Spleen (tissue), 13 donors: ENCODE data around the gene PEX12. TPM values are rescaled to one million over a fixed set of nuclear protein-coding genes. Genes with fewer than 3 reads are reported as not detected.
A peak's percentile ranks its signal among the peaks of the same experiment; 100 is the strongest.

Source experiments
- DNase-seq: peaks from one replicate; pipeline ENCODE4 v3.0.0-alpha.2; 2020
- H3K27ac ChIP-seq, 8 donors: fragments of 200-600 bp; sonication (generic) in 7 of 8; 1 replicate in 4 of 8; 2 replicates in 4 of 8; pipeline versions ENCODE4 v1.5.0 to v1.8.0; 2016 to 2021; ENCODE audit warnings: inconsistent platforms in 4 of 8, mild to moderate bottlenecking in 4 of 8, moderate library complexity in 1 of 8
- H3K27me3 ChIP-seq, 7 donors: fragments of 200-600 bp; sonication (generic) in 6 of 7; replicated peaks in 1 of 7; 1 replicate in 4 of 7; 2 replicates in 3 of 7; pipeline versions ENCODE4 v1.5.0 to v1.8.0; 2016 to 2021; ENCODE audit warnings: inconsistent platforms in 3 of 7, mild to moderate bottlenecking in 1 of 7
- H3K36me3 ChIP-seq, 6 donors: fragments of 200-600 bp; sonication (generic) in 5 of 6; 1 replicate in 4 of 6; 2 replicates in 2 of 6; pipeline versions ENCODE4 v1.5.0 to v1.8.0; 2016 to 2021; ENCODE audit warnings: inconsistent platforms in 2 of 6
- H3K4me1 ChIP-seq, 6 donors: fragments of 200-600 bp; sonication (generic) in 5 of 6; 1 replicate in 3 of 6; 2 replicates in 3 of 6; pipeline versions ENCODE4 v1.5.0 to v1.8.0; 2016 to 2021; ENCODE audit warnings: inconsistent platforms in 3 of 6
- H3K4me3 ChIP-seq, 8 donors: fragments of 200-600 bp; sonication (generic) in 7 of 8; 1 replicate in 4 of 8; 2 replicates in 4 of 8; pipeline versions ENCODE4 v1.5.0 to v1.8.0; 2016 to 2021; ENCODE audit warnings: inconsistent platforms in 4 of 8, mild to moderate bottlenecking in 4 of 8, moderate library complexity in 2 of 8
- H3K9me3 ChIP-seq, 8 donors: fragments of 200-600 bp; sonication (generic) in 7 of 8; 1 replicate in 4 of 8; 2 replicates in 4 of 8; pipeline versions ENCODE4 v1.5.0 to v1.8.0; 2016 to 2021; ENCODE audit warnings: inconsistent platforms in 4 of 8
- POLR2A ChIP-seq, 3 donors: fragments of 450-650 bp; IDR thresholded peaks; one replicate each; pipeline ENCODE4 v1.5.1; 2017; ENCODE audit warnings: antibody characterized with exemption in 3 of 3, mild to moderate bottlenecking in 1 of 3
- POLR2AphosphoS5 ChIP-seq, 3 donors: sonication (generic); formaldehyde crosslinking; IDR thresholded peaks; one replicate each; pipeline ENCODE4 v1.5.1; 2017; ENCODE audit warnings: antibody characterized with exemption in 3 of 3
- WGBS, 5 donors: extraction: QIAGEN DNeasy Blood & Tissue Kit in 3 of 5; methylation state at CpG; one replicate each; pipeline versions ENCODE4 v1.1.5 to v1.1.7; 2013 to 2018; 5-methylcytosine and 5-hydroxymethylcytosine counted together
- intact Hi-C: fragments of 100-400 bp; cut with DNase I; formaldehyde crosslinking; loops from one replicate; pipeline ENCODE4 v1.15.0; 2023; ENCODE audit warnings: low total_unique reads
- long read RNA-seq, 2 donors: transcript quantifications; one replicate each; lab custom pipeline, GENCODE V29; 2026
- polyA plus RNA-seq, 3 donors: library from polyadenylated mRNA; stranded (reverse); fragments of 200-250 nt; gene quantifications; one replicate each; pipeline ENCODE4 v1.2.1, GENCODE V29; 2013
- total RNA-seq, 7 donors: library from RNA; depleted of rRNA in 3 of 7; stranded (reverse); fragments of >200 nt in 3 of 7; fragmentation: NEBNext Ultra II Directional in 4 of 7; extraction: Animal tissue kit (Norgen Biotek cat#: 25700) in 4 of 7; gene quantifications; one replicate each; pipeline versions ENCODE4 v1.1.0 to v1.2.1, GENCODE V29; 2016 to 2021
- TF ChIP-seq, protein P1 (sequence below), 11 experiments: fragments of 200-600 bp in 7 of 11; fragments of 450-650 bp in 4 of 11; sonication (generic) in 4 of 11; IDR thresholded peaks in 8 of 11; conservative IDR thresholded peaks in 3 of 11; 1 replicate in 7 of 11; 2 replicates in 4 of 11; pipeline versions ENCODE4 v1.4.0 to v1.8.0; 2016 to 2021; ENCODE audit warnings: antibody characterized with exemption in 11 of 11, inconsistent platforms in 4 of 11, mild to moderate bottlenecking in 1 of 11
- donor health status: healthy with polysubstance abuse.
- donor health status: DM: no; HTN: no; CAD: no; lungs with moderate emphysema.
- donor health status: DM: no; HTN: no; CAD: no.
- donor health status: Bipolar disorder and iron deficiency.
- donor health status: healthy.
- donor health status: DM: no; HTN: no; CAD: no.
- donor health status: DM: yes; HTN: yes; CAD: no.

Gene PEX12
- total RNA-seq, result 1 to 10 TPM; 4.0 to 7.8 (median 5.1) TPM
- polyA plus RNA-seq, result 1 to 10 TPM; 2.7 to 3.9 (median 3.0) TPM
- long read RNA-seq, donor 1, result 0 reads
- long read RNA-seq, donor 2, partial matches to known transcripts, result 0 of 1 reads
- long read RNA-seq, donor 2, other reads (novel, unspliced or antisense), result 0 of 1 reads

DNA sequence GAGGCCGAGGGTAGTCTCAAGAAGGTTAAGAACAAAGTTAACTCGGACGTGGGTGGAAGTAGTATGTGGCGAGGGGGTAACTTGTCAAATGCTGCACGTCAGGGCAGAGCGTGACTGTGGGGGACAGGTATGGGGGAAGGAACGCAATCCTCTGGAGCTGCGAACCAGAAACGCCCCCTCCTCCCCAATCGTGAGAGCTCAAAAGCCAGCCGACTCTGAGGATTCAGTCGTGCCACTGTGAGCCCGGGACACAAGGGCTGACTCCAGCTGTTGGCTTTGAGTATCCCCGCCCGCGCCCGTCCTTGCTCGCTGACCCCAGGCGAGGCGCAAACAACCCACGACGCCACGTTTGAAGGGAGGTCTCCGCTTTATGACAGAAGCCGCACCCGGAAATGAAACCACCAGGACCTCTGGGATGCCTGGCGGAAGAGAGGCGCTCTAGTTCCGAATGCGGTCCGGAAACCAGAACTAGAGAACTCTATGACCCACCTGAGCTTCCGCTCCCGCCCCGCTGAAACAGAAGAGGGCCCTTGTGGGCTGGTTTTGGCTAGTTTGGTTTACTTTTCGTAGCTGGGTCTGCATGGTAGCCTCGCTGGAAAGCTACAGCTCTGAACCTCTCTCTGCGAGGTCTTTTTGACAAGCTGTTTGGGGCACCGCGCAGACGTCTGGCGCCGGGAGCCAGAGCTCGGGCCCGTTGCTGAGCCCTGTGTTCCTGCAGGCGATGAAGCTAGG is at the start of gene PEX12:
Gene PEX12 (minus strand): TSS at position 375 of the 732 bp plus-strand sequence. CDS start 550 bp downstream, outside the sequence.
- WGBS, 5 donors, result 0% methylated on average over 43 to 45 of the region's 45 CpGs
- intact Hi-C loops, result no loop called here
- Histone ChIP-seq H3K36me3 (peaks cover 0 to 29% (median 17%) of the 10 kb centered on the region in 6 donors), H3K4me1 (peaks cover 14 to 31% (median 22%) of the 10 kb centered on the region in 6 donors), H3K27ac (peak within 1 kb of the TSS; percentile 88 to 95 (median 92)), H3K27me3 (no peaks in the 10 kb centered on the region), H3K9me3 (no peaks in the 10 kb centered on the region), H3K4me3 (peak within 1 kb of the TSS; percentile 53 to 75 (median 58))
- TF ChIP-seq POLR2AphosphoS5 (IDR thresholded peaks at IDR 0.05) (peak; percentile 93 to 97 (median 94)), POLR2A (IDR thresholded peaks at IDR 0.05) (peak in 2 of 3 donors; percentile 8 to 54)
- TF ChIP-seq, protein P1, sequence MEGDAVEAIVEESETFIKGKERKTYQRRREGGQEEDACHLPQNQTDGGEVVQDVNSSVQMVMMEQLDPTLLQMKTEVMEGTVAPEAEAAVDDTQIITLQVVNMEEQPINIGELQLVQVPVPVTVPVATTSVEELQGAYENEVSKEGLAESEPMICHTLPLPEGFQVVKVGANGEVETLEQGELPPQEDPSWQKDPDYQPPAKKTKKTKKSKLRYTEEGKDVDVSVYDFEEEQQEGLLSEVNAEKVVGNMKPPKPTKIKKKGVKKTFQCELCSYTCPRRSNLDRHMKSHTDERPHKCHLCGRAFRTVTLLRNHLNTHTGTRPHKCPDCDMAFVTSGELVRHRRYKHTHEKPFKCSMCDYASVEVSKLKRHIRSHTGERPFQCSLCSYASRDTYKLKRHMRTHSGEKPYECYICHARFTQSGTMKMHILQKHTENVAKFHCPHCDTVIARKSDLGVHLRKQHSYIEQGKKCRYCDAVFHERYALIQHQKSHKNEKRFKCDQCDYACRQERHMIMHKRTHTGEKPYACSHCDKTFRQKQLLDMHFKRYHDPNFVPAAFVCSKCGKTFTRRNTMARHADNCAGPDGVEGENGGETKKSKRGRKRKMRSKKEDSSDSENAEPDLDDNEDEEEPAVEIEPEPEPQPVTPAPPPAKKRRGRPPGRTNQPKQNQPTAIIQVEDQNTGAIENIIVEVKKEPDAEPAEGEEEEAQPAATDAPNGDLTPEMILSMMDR (IDR thresholded peaks at IDR 0.05 in 8 of 11, conservative IDR thresholded peaks at IDR 0.05 in 3 of 11), result peak in 2 of 11 experiments; percentile 19 to 22
- DNase-seq, result peak; percentile 95

DNA sequence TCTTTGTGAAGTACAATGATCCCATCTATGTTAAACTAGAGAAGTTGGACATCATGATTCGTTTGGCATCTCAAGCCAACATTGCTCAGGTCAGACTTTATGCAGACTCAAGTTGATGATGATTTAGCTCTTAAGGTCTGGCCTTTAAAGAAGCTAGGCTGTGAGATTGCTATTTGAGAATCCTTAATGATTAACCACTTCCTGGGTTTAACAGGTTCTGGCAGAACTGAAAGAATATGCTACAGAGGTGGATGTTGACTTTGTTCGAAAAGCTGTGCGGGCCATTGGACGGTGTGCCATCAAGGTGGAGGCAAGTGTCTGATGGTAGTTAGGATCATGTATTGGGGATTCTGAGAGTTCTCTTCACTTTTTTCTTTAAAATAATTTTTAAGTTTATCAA is 49.0 kb upstream of the PEX12 start:
- intact Hi-C loops, result no loop called here
- no peaks in the 10 kb centered on the region for H3K27me3 ChIP-seq
- H3K9me3 ChIP-seq, result no peaks in the 10 kb centered on the region
- no peak overlapping the region for H3K27ac ChIP-seq
- H3K36me3 ChIP-seq, result peaks cover 0 to 100% (median 41%) of the 10 kb centered on the region in 6 donors
- 90 to 96% (median 95%) methylated on average over 4 of the region's 4 CpGs for WGBS, 5 donors
- peaks cover 0 to 10% (median 0%) of the 10 kb centered on the region in 6 donors for H3K4me1 ChIP-seq
- DNase-seq, result no peak
- TF ChIP-seq POLR2A (IDR thresholded peaks at IDR 0.05) (no peak), POLR2AphosphoS5 (IDR thresholded peaks at IDR 0.05) (no peak)
- TF ChIP-seq, protein P1 (IDR thresholded peaks at IDR 0.05 in 8 of 11, conservative IDR thresholded peaks at IDR 0.05 in 3 of 11), result no peak
- H3K4me3 ChIP-seq, result no peak overlapping the region

DNA sequence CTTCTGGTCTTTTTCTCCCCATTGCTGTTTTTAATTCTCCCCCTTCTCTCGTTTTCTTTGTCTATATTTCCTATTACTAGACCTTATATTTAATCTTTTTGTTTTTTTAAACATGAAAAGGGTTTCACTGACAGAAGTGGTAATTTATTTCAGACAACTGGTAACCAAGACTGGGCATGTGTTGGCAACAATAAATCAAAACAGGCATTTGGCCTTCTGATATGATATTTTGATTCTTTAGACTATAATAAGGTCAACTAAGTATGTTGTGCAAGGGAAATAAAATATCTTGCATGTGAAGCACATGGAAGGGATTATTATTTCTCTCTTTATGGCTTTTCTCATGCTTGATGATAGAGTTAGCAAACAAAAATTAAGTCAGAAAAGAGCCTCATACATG is 43.4 kb upstream of the PEX12 start:
- TF ChIP-seq POLR2AphosphoS5 (IDR thresholded peaks at IDR 0.05) (no peak), POLR2A (IDR thresholded peaks at IDR 0.05) (no peak)
- TF ChIP-seq, protein P1 (IDR thresholded peaks at IDR 0.05 in 8 of 11, conservative IDR thresholded peaks at IDR 0.05 in 3 of 11), result no peak
- H3K27ac ChIP-seq, result no peak overlapping the region
- no peak overlapping the region for H3K4me3 ChIP-seq
- no peaks in the 10 kb centered on the region for H3K9me3 ChIP-seq
- intact Hi-C loops, result no loop called here
- DNase-seq, result no peak
- H3K27me3 ChIP-seq, result no peaks in the 10 kb centered on the region
- 69 to 92% (median 76%) methylated on average over 1 of the region's 1 CpG for WGBS, 5 donors
- peaks cover 0 to 23% (median 9%) of the 10 kb centered on the region in 6 donors for H3K4me1 ChIP-seq
- peaks cover 0 to 89% (median 24%) of the 10 kb centered on the region in 6 donors for H3K36me3 ChIP-seq

DNA sequence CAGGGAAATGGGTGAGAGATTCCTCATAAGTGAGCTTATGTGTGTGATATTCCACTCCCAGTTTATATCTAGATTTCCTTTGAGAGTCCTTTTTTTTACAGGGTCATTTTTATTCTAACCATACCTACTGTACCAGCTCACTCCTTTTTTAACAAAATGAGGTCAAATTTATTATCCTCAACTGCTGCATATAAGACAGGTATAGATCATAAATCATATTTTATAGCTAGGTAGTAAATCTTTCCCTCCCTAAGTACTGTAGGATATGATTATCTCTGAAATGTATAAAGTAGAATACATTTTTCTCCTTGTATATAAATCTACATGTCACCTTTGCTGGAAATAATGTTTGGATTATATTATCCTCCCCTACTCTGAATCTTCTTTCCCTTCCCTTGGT is 40.3 kb upstream of the PEX12 start:
- H3K27ac ChIP-seq, result no peak overlapping the region
- intact Hi-C loops, result no loop called here
- no peak for DNase-seq

More for the DNA sequence above, 40.3 kb upstream of the PEX12 start:
- Histone ChIP-seq H3K4me1 (peaks cover 0 to 32% (median 9%) of the 10 kb centered on the region in 6 donors), H3K27me3 (no peaks in the 10 kb centered on the region), H3K36me3 (peaks cover 0 to 87% (median 12%) of the 10 kb centered on the region in 6 donors), H3K4me3 (no peak overlapping the region), H3K9me3 (no peaks in the 10 kb centered on the region)
- TF ChIP-seq, protein P1 (IDR thresholded peaks at IDR 0.05 in 8 of 11, conservative IDR thresholded peaks at IDR 0.05 in 3 of 11), result no peak
- TF ChIP-seq POLR2A (IDR thresholded peaks at IDR 0.05), result no peak
